Neural cell (in vitro differentiated cells): ENCODE measurements around the gene RXRB. TPM values are rescaled to one million over a fixed set of nuclear protein-coding genes. Genes with fewer than 3 reads are reported as not detected.

ENCODE experiments used
- H2AFZ ChIP-seq: fragments of 200-600, 300-800 bp; sonication (generic), shearing (Covaris generic); 2 replicates; pipeline ENCODE4 v1.6.0; 2014; ENCODE audit warnings: low read depth, mild to moderate bottlenecking, antibody characterized with exemption, low read length, moderate library complexity
- H3F3A ChIP-seq: fragments of 200-600 bp; shearing (Covaris generic); 2 replicates; pipeline ENCODE4 v1.6.1; 2016; ENCODE audit warnings: mild to moderate bottlenecking, moderate library complexity, mixed read lengths, antibody characterized with exemption, low read length; ENCODE audit not compliant: insufficient read depth, poor library complexity, severe bottlenecking
- H3K27ac ChIP-seq: fragments of 200-600, 300-800 bp; sonication (generic), shearing (Covaris generic); 2 replicates; pipeline ENCODE4 v1.5.1; 2014; ENCODE audit warnings: mild to moderate bottlenecking, low read length, moderate library complexity
- H3K27me3 ChIP-seq: fragments of 300-800, 200-600 bp; sonication (generic), shearing (Covaris generic); 2 replicates; pipeline ENCODE4 v1.6.0; 2014; ENCODE audit warnings: mild to moderate bottlenecking, low read depth, low read length, moderate library complexity; ENCODE audit not compliant: insufficient read depth
- H3K36me3 ChIP-seq: fragments of 300-800, 200-600 bp; sonication (generic), shearing (Covaris generic); 2 replicates; pipeline ENCODE4 v1.5.1; 2014; ENCODE audit warnings: mild to moderate bottlenecking, antibody characterized with exemption, low read length, moderate library complexity; ENCODE audit not compliant: insufficient read depth
- H3K4me2 ChIP-seq: fragments of 300-800, 200-600 bp; sonication (generic), shearing (Covaris generic); 2 replicates; pipeline ENCODE4 v1.6.0; 2014; ENCODE audit warnings: mild to moderate bottlenecking, low read length
- H3K4me3 ChIP-seq: fragments of 300-800, 200-600 bp; sonication (generic), shearing (Covaris generic); 2 replicates; pipeline ENCODE4 v1.5.1; 2014; ENCODE audit warnings: mild to moderate bottlenecking, low read length, moderate library complexity
- H3K79me2 ChIP-seq: fragments of 200-600 bp; shearing (Covaris generic); replicated peaks from 2 replicates; pipeline ENCODE4 v1.6.0; 2014; ENCODE audit warnings: mild to moderate bottlenecking, low read length, moderate library complexity; ENCODE audit not compliant: insufficient read depth
- H3K9ac ChIP-seq: fragments of 300-800, 200-600 bp; sonication (generic), shearing (Covaris generic); 2 replicates; pipeline ENCODE4 v1.6.1; 2016; ENCODE audit warnings: mild to moderate bottlenecking, low read length, mixed read lengths
- H3K9me2 ChIP-seq: fragments of 200-600 bp; shearing (Covaris generic); 2 replicates; pipeline ENCODE4 v1.6.1; 2016; ENCODE audit warnings: mild to moderate bottlenecking, low read length, mixed read lengths; ENCODE audit not compliant: insufficient read depth
- H3K9me3 ChIP-seq: fragments of 200-600, 300-800 bp; sonication (generic), shearing (Covaris generic); 2 replicates; pipeline ENCODE4 v1.6.1; 2016; ENCODE audit warnings: mild to moderate bottlenecking, mixed run types, low read length, moderate library complexity, mixed read lengths
- H4K20me1 ChIP-seq: fragments of 200-600 bp; shearing (Covaris generic); 2 replicates; pipeline ENCODE4 v1.6.1; 2016; ENCODE audit warnings: mild to moderate bottlenecking, mixed run types; ENCODE audit not compliant: insufficient read depth
- EP300 ChIP-seq: fragments of 450-650 bp; conservative IDR thresholded peaks from 2 replicates; pipeline ENCODE4 v1.6.1; 2014; ENCODE audit warnings: antibody characterized with exemption, mild to moderate bottlenecking, moderate library complexity; ENCODE audit not compliant: poor library complexity, severe bottlenecking
- EZH2 ChIP-seq: fragments of 200-600, 300-800 bp; shearing (Covaris generic), sonication (generic); IDR thresholded peaks from 2 replicates; pipeline ENCODE4 v1.6.1; 2014; ENCODE audit warnings: antibody characterized with exemption, low read length, borderline replicate concordance, mild to moderate bottlenecking; ENCODE audit not compliant: insufficient read depth, poor library complexity, severe bottlenecking
- MXI1 ChIP-seq: fragments of 450-650 bp; conservative IDR thresholded peaks from 2 replicates; pipeline ENCODE4 v1.6.1; 2014; ENCODE audit warnings: antibody characterized with exemption, mild to moderate bottlenecking; ENCODE audit not compliant: poor library complexity, severe bottlenecking
- POLR2AphosphoS5 ChIP-seq: IDR thresholded peaks from 2 replicates; pipeline ENCODE4 v1.6.1; 2012
- RAD21 ChIP-seq: fragments of 450-650 bp; conservative IDR thresholded peaks from 2 replicates; pipeline ENCODE4 v1.6.1; 2014; ENCODE audit warnings: antibody characterized with exemption, mild to moderate bottlenecking, moderate library complexity
- REST ChIP-seq: IDR thresholded peaks from 2 replicates; pipeline ENCODE4 v1.6.1; 2012; ENCODE audit warnings: borderline replicate concordance
- SMC3 ChIP-seq: fragments of 450-650 bp; conservative IDR thresholded peaks from 2 replicates; pipeline ENCODE4 v1.6.1; 2014; ENCODE audit warnings: antibody characterized with exemption, mild to moderate bottlenecking, moderate library complexity; ENCODE audit not compliant: poor library complexity
- TAF1 ChIP-seq: IDR thresholded peaks from 2 replicates; pipeline ENCODE4 v1.6.1; 2012; ENCODE audit warnings: low read depth
- polyA plus RNA-seq: library from polyadenylated mRNA; depleted of rRNA; stranded (reverse); fragments of >200 nt; gene quantifications from 2 replicates; pipeline ENCODE4 v1.2.3, GENCODE V29; 2014
- TF ChIP-seq, protein P1 (sequence below): fragments of 450-650 bp; IDR thresholded peaks from 2 replicates; pipeline ENCODE4 v1.5.1; 2014; ENCODE audit warnings: antibody characterized with exemption, mild to moderate bottlenecking, moderate library complexity; ENCODE audit not compliant: poor library complexity, severe bottlenecking

Gene RXRB
- polyA plus RNA-seq, 1 donor from 2014 or later: 60.7 TPM

GRCh38 chr6:33187809-33188208 lies 12.7 kb downstream of the RXRB start:
- H3K27ac ChIP-seq: no peak overlapping the region
- TF ChIP-seq MXI1: no peak
- H3K36me3 ChIP-seq: no peaks in the 10 kb centered on the region
- H3F3A ChIP-seq: no peaks in the 10 kb centered on the region
- H2AFZ ChIP-seq: no peak overlapping the region
- no peak overlapping the region for H3K4me3 ChIP-seq
- no peaks in the 10 kb centered on the region for H3K9me3 ChIP-seq
- no peaks in the 10 kb centered on the region for H3K9me2 ChIP-seq
- no peak overlapping the region for H3K4me2 ChIP-seq
- H3K27me3 ChIP-seq: peaks cover 16% of the 10 kb centered on the region
- no peak overlapping the region for H3K9ac ChIP-seq
- no peaks in the 10 kb centered on the region for H4K20me1 ChIP-seq
- H3K79me2 ChIP-seq: no peaks in the 10 kb centered on the region

- H2AFZ ChIP-seq: no peak overlapping the region
- H3K9me3 ChIP-seq: no peaks in the 10 kb centered on the region
- no peak overlapping the region for H3K9ac ChIP-seq
- H3K4me2 ChIP-seq: no peak overlapping the region
- no peaks in the 10 kb centered on the region for H3K9me2 ChIP-seq
- H3K27ac ChIP-seq: no peak overlapping the region
- H3K4me3 ChIP-seq: no peak overlapping the region
- TF ChIP-seq MXI1 (no peak), TAF1 (no peak), RAD21 (no peak), EZH2 (no peak), EP300 (no peak), REST (no peak), POLR2AphosphoS5 (no peak), SMC3 (no peak)
- TF ChIP-seq, protein P1, sequence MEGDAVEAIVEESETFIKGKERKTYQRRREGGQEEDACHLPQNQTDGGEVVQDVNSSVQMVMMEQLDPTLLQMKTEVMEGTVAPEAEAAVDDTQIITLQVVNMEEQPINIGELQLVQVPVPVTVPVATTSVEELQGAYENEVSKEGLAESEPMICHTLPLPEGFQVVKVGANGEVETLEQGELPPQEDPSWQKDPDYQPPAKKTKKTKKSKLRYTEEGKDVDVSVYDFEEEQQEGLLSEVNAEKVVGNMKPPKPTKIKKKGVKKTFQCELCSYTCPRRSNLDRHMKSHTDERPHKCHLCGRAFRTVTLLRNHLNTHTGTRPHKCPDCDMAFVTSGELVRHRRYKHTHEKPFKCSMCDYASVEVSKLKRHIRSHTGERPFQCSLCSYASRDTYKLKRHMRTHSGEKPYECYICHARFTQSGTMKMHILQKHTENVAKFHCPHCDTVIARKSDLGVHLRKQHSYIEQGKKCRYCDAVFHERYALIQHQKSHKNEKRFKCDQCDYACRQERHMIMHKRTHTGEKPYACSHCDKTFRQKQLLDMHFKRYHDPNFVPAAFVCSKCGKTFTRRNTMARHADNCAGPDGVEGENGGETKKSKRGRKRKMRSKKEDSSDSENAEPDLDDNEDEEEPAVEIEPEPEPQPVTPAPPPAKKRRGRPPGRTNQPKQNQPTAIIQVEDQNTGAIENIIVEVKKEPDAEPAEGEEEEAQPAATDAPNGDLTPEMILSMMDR: no peak
- no peaks in the 10 kb centered on the region for H3K36me3 ChIP-seq
- H3K27me3 ChIP-seq: no peaks in the 10 kb centered on the region
- no peaks in the 10 kb centered on the region for H3F3A ChIP-seq
- no peaks in the 10 kb centered on the region for H3K79me2 ChIP-seq
- H4K20me1 ChIP-seq: no peaks in the 10 kb centered on the region
Measured at GRCh38 chr6:33185654-33186187, 14.7 kb downstream of the RXRB start.

DNA sequence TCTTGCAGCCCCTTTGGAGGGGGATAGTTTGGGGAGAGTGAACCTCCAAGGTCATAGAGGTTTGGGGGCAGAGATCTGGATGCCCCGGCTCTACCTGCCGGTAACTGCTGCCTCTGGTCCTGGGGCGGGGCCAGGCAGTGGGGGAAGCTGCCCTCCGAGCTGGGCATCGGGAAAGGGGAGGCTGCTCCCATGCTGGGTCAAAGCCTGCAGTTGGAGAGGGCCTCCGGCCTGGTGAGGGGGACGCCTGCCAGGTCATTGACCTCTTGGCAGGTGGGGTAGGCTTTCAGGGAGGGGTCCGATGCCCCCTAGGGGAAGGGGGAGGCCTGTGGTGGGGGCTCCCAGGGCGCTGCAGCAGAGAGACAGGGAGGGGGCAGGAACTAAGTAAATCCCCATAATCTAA lies 15.3 kb downstream of the RXRB start:
- Histone ChIP-seq H2AFZ (no peak overlapping the region), H3K4me2 (no peak overlapping the region)
- TF ChIP-seq, protein P1: no peak
- TF ChIP-seq POLR2AphosphoS5 (no peak), RAD21 (no peak), SMC3 (no peak), TAF1 (no peak), EZH2 (no peak)

More for the DNA sequence above, 15.3 kb downstream of the RXRB start:
- H3F3A ChIP-seq: no peaks in the 10 kb centered on the region
- H3K27ac ChIP-seq: no peak overlapping the region
- no peaks in the 10 kb centered on the region for H3K79me2 ChIP-seq
- no peak overlapping the region for H3K9ac ChIP-seq
- no peaks in the 10 kb centered on the region for H4K20me1 ChIP-seq
- no peaks in the 10 kb centered on the region for H3K27me3 ChIP-seq
- no peaks in the 10 kb centered on the region for H3K9me3 ChIP-seq
- H3K9me2 ChIP-seq: no peaks in the 10 kb centered on the region
- H3K4me3 ChIP-seq: no peak overlapping the region
- no peaks in the 10 kb centered on the region for H3K36me3 ChIP-seq
